GM18861 (cell line): ENCODE measurements around the gene GRIFIN.
"Not testable (repeated sequence)": the region's sequence is repeated elsewhere in the genome, so short reads cannot be mapped to it uniquely, and the experiment has no call there.

ENCODE experiments used
- ATAC-seq: cut with Tn5 transposase; IDR thresholded peaks from one replicate; pipeline ENCODE4 v1.9.1; 2021; ENCODE audit not compliant: unreplicated experiment

Gene GRIFIN

DNA sequence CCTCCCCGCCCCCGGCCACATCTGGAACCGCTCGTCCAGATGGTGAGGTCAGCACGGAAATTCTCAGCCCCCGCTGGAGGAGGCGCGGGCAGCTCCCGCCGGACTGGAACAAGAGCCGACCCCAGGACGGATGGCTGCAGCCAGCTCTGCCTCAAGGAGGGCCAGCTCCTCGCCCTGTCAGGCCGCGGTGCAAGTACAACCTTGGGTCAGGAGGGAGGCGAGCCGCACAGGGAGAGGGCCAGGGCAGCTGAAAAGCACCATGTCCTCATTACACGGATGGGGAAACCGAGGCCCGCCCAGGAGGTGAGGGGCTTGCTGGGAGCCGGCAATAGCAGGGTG lies 3.8 kb upstream of the GRIFIN start:
- ATAC-seq, result no peak

- ATAC-seq, result no peak
These were observed 3.3 kb upstream of the GRIFIN start for GRCh38 chr7:2479276-2480069.

DNA sequence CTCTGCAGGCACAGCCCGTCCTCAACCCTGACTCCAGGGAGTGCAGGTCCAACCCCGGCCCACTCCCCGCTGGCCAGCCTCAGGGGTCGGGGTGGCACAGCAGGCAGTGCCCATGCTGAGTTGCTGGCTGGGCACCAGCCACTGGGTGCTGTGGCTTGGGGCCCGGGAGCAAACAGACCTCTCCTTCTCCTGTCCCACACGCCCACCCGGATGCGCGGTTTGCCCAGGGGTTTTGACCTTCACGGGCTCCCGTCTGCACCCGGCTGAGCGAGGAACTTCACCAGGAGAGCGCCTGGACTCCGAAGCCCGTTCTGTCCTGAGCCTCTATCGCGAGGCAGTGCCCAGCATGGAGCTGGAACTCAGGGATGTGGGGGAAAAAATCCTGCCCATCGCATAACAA lies 2.6 kb upstream of the GRIFIN start:
- ATAC-seq, result no peak

DNA sequence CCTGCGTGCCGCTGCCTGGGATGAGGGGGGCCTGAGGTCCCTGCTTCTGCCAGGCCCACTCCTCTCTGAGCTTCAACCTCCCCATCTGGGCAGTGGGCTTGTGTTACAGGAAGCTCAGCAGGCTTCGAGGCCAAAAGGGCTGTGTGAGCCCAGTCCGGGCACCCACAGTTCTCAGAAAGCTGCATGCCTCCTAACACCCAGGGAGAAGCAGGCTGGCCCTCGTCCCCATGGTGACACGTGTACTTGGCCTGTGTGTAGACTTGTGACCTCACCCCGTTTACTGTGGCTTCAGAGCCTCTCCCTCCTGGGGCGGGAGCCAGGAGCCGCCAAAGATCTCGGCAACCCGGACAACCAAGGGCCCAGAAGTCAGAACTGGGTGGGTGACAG lies 2.2 kb upstream of the GRIFIN start:
- no peak for ATAC-seq

DNA sequence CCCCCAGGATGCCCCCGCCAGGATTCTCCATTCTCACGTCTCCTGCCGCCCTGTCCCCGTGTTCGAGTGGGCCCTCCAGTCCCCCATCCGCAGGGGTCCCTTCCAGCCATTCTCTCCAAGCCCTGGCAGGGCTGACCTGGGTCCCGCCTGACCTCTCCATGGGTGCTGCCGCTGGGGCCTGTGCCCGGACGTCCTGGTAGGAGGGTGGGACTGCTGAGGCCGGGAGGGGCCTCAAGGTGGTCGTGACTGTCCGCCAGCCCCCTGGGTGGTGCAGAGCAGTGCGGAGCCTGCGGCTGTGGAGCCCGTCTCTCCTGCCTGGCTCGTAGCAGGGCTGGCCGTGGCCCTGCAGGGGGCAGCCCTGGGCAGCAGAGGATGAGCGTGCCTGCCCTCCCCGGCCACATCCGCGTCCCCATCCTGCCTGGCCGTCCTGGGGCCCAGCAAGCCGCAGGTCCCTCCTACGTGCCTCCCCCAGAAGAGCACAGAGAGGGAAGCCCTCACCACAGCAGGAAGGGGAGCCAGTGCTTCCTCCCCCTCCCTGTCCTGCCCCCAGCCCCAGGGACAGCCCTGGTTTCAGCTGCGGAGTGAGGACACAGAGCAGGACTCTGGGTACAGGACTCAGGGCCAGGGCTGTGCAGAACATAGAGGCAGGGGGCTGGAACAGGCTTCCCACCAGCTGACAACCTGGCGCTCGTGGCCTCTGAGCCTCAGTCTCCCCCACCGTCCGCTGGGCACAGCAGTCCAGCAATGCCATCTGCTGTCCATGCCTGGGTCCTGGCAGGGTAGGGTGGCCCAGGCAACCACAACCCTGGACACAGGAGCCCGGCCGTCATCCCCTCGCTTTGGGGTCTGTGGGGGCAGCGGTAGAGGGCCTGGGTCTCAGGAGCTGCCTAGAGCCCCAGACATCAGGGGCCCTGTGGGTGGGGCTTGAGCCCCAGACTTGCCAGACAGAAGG lies 1.5 kb upstream of the GRIFIN start:
- ATAC-seq, result peak; percentile 63

DNA sequence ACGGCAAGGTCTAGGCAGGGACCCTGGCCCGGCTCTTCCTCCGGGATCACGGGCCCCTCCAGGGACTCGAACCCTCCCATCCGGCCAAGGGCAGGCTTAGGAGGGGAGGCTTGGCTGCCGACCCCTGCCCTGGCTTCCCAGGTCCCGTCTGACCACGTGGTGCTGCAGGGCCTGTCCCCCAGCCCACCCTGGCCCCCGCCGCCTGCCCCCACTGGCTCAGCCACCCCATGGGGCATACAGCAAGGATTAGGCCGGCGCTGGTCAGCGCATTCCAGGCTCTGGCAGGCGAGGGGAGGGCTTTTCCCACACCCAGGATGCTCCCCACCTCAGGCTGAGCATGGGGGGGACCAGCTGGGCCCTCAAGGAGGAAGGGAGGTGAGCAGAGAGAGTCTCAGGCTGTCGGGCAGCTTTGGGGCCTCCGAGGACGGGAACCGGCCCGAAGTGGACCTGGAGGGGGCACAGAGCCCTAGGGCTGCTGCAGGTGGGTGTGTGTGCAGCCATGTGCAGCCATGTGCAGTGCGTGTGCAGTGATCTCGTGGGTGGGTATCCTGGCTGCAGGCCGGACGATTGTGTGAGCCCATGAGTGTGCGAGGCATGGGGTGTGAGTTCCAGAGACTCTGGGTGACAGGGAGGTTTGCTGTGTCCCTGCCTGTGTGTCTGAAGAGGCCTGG lies 713 bp upstream of the GRIFIN start:
- no peak for ATAC-seq

- ATAC-seq, result no peak
These were observed 551 bp downstream of the GRIFIN start for GRCh38 chr7:2475678-2476015.

DNA sequence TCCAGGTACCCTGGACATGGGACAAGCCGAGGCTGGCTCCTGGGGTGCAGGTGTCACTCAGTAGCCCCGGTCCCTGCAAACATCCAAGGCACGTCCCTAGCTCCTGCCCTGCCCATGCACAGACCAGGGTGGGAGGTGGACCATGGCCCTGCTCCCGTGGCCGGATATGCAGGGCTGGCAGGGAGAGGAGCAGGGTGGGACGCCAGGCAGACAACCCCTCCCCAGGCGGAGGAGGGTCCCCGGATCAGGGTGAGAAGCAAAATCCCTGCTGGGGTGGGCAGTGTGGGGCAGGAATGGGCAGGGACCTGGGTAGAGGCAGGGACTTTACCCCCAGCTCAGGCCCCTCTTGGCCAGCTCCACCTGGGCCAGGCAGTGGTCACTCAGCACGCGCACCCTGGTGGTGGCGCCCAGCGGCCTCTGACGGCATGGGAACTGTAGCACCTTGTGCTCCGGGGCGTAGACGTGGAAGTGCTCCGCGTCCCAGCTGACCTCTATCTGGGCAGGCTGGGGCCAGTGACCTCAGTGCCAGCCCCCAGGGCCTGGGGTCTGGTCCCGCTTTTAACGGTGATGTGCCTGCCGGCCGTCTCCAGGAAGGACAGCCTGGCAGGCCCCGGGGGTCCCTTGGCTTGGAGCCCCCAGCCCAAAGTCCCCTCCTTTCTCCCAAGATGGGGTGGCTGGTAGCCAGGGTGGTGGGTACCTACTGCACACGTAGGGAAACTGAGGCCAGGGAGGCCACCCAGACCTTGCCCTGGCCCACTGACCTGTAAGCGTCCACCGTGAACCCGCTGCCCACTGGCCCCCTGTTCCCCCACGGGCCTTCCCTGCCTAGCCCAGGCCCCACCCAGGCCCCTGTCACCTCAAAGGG lies 1.2 kb downstream of the GRIFIN start:
- no peak for ATAC-seq

DNA sequence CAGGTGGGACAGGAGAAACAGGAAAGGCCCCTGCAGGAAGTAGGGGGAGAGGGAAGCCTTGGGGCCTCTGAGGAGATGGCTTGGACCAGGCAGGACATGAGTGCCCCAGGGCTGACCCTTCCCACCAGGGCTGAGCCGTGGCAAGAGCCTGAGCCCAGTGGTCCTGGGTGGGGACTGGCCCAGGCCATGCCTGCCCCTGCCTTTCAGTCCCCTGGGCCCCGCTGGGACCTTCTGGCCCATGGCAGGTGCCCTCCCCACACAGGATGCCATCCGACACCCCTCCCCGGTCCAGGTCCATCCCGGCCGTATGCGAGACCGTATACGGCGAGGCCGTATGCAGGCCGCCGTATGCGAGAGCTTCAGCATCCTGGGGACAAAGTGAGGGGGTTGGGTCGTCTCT lies 2.0 kb downstream of the GRIFIN start:
- ATAC-seq, result no peak

DNA sequence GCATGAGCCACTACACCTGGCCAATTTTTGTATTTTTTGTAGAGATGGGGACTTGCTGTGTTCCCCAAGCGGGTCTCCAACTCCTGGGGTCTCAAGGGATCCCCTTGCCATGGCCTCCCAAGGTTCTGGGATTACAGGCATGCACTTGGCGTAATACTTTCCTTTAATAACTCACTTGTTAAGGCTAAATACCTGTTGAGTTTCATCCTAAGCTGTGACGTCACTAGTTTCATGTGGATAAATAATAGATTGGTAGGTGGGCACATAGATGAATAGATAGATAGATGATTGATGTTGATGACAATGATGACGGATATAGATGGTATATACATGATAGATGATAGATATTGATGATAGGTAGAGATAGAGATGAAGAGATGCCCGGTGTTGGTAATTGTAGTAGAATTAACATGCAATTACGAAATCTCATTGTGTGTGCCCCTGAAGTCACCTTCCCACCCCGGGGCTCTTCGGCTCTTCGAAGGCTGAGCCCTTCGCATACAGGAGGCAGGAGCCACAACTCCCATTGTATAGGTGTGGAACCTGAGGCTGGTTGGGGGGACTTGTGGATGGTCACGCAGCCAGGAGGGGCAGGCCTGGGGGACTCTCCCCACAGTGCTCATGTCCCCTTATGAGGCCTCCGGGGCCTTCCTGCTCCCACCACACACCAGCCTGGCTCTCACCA lies 2.6 kb downstream of the GRIFIN start:
- no peak for ATAC-seq

- no peak for ATAC-seq
These were observed 3.5 kb downstream of the GRIFIN start for GRCh38 chr7:2472739-2473138.

DNA sequence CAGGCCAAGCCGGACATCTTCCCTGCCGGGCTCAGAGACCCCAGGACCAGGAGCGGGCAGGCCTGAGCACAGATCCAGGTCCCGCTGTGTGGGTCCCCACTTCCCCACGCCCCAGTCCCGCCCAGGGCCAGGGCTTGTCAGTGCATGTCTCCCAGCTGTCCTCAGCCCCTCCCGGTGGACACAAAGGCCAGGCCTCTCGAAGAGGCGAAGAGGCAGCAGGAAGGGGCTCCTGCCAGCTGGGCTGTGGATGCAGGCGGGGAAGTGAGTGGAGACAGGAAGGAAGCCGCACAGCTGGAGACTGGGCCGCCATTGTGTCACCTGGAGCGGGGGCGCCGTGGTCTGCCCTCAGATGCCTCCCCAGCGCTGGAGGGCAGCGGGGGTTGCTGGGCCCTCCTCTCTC lies 4.8 kb downstream of the GRIFIN start:
- no peak for ATAC-seq

DNA sequence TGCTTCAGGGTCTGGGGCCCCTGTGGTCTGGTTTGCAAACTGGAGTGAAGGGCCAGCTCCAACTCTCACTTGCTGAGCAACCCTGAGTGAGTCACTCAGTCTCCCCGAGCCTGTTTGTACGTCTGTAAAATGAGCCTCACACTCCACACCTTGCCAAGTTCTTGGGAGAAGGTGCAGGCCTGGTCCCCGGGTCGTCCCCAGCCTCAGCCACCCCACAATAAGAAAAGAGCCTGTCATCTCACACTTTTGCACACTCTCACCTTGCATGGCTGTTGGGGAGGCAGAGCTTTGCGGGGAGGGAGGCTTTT lies 5.2 kb downstream of the GRIFIN start:
- no peak for ATAC-seq

DNA sequence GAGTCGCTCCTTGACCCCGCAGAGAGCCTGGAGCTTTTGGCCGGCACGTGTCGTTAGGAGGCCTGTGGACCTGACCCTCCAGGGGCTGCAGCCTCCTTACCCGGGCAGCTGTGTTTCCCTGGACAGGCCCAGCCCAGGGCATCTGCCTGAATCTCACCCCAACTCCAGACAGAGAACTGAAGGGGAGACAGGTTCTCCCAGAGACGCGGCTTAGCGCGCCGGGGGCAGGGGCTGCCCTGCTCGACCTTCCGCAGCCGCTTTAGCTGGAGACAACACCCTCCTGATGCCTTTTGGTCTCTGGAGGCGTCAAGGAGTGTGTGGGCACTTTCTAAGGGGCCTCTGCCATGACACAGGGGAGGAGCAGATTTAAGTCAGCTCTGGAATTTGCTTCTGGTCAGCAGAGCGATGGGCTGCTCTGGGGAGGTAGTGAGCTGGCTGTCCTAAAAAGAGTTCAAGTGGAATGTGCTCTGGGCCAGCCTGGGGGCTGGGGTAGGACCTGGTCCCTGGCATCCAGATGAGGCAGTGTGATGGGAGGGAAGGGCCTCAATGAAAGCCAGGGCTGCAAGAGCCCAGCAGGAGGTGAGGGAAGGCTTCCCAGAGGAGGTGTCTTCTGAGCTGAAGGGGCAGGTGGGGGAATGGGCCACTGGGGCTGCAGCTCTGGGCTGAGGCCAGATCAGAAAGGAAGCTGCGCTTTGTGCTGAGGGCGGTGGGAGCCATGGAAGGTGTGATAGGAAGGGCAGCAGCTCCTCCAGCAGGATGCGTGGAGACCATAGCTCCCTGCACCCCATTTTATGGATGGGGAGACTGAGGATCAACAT lies 5.8 kb downstream of the GRIFIN start:
- no peak for ATAC-seq

- not testable (repeated sequence) for ATAC-seq
These were observed 6.6 kb downstream of the GRIFIN start for GRCh38 chr7:2469460-2470203.

GRCh38 chr7:2468227-2468626 lies 8.0 kb downstream of the GRIFIN start:
- no peak for ATAC-seq

GRCh38 chr7:2466675-2467074 lies 9.5 kb downstream of the GRIFIN start:
- ATAC-seq, result no peak

- no peak for ATAC-seq
These were observed 10.3 kb downstream of the GRIFIN start for GRCh38 chr7:2465928-2466327.

GRCh38 chr7:2462731-2463130 lies 13.5 kb downstream of the GRIFIN start:
- no peak for ATAC-seq
